Caco-2 (cell line): ENCODE data around the gene MRGPRF. TPM values are rescaled to one million over a fixed set of nuclear protein-coding genes. Genes with fewer than 3 reads are reported as not detected.

Source experiments
- BruUV-seq: library from RNA; stranded (reverse); fragments of 400-500 nt; replicated peaks from 2 replicates; lab custom pipeline; 2021; lab: Mats Ljungman, UMichigan
- CTCF ChIA-PET: fragments of 300-600 bp; sonication (Branson Sonifier 250); formaldehyde crosslinking; loops from one replicate; lab custom pipeline; 2022; ENCODE audit warnings: antibody characterized with exemption; lab: Charles Lee
- POLR2A ChIA-PET: fragments of 300-600 bp; sonication (Branson Sonifier 250); formaldehyde crosslinking; loops from one replicate; lab custom pipeline; 2022; ENCODE audit warnings: antibody characterized with exemption; lab: Charles Lee
- DNase-seq, 2 experiments: peaks; one replicate each; pipeline versions ENCODE4 v3.0.0 to v3.0.0-alpha.2; 2020 to 2022
- H3K27me3 ChIP-seq: replicated peaks from 2 replicates; pipeline ENCODE4 v1.6.0; 2011; ENCODE audit warnings: low read length; ENCODE audit not compliant: control insufficient read depth, insufficient read depth
- H3K36me3 ChIP-seq: 2 replicates; pipeline ENCODE4 v1.5.1; 2011; ENCODE audit warnings: low read length; ENCODE audit not compliant: control insufficient read depth, insufficient read depth
- H3K4me1 ChIP-seq: fragments of 250-450 bp; sonication (Bioruptor Pico); 2 replicates; pipeline ENCODE4 v1.5.1; 2020; ENCODE audit warnings: mild to moderate bottlenecking
- H3K4me3 ChIP-seq: 2 replicates; pipeline ENCODE4 v1.5.1; 2011; ENCODE audit warnings: low read depth, mild to moderate bottlenecking, control low read depth, low read length
- H3K9me3 ChIP-seq: fragments of 250-450 bp; sonication (Bioruptor Pico); 2 replicates; pipeline ENCODE4 v1.5.1; 2020; ENCODE audit warnings: mild to moderate bottlenecking, moderate library complexity
- H3K27ac Mint-ChIP-seq: one replicate; pipeline ENCODE4 v1.8.0; 2022; ENCODE audit warnings: mixed read lengths; ENCODE audit not compliant: unreplicated experiment
- H3K27me3 Mint-ChIP-seq: one replicate; pipeline ENCODE4 v1.8.0; 2022; ENCODE audit warnings: mixed read lengths; ENCODE audit not compliant: insufficient read depth, unreplicated experiment
- H3K36me3 Mint-ChIP-seq: one replicate; pipeline ENCODE4 v1.8.0; 2022; ENCODE audit warnings: mild to moderate bottlenecking, mixed read lengths; ENCODE audit not compliant: insufficient read depth, unreplicated experiment
- H3K4me1 Mint-ChIP-seq: one replicate; pipeline ENCODE4 v1.8.0; 2022; ENCODE audit warnings: low read depth, mixed read lengths; ENCODE audit not compliant: unreplicated experiment
- H3K4me3 Mint-ChIP-seq: one replicate; pipeline ENCODE4 v1.8.0; 2022; ENCODE audit warnings: mild to moderate bottlenecking, moderate library complexity, mixed read lengths; ENCODE audit not compliant: unreplicated experiment
- H3K9me3 Mint-ChIP-seq: one replicate; pipeline ENCODE4 v1.8.0; 2022; ENCODE audit warnings: mixed read lengths; ENCODE audit not compliant: unreplicated experiment
- intact Hi-C: fragments of 100-400 bp; cut with micrococcal nuclease; formaldehyde crosslinking; loops from one replicate; pipeline ENCODE4 v1.10.0; 2022; ENCODE audit not compliant: unreplicated experiment
- total RNA-seq: library from RNA; stranded (reverse); gene quantifications from 2 replicates; pipeline ENCODE4 v1.2.3, GENCODE V29; 2022
- TF ChIP-seq, protein P1 (sequence below), 2 experiments: fragments of 200-600 bp in 1 of 2; IDR thresholded peaks; 1 replicate in 1 of 2; 2 replicates in 1 of 2; pipeline versions ENCODE4 v1.5.1 to v1.8.0; 2011 to 2022; ENCODE audit warnings: antibody characterized with exemption in 1 of 2, control low read depth in 1 of 2, inconsistent platforms in 1 of 2, low read depth in 1 of 2, low read length in 1 of 2, mild to moderate bottlenecking in 1 of 2, moderate library complexity in 1 of 2; ENCODE audit not compliant: insufficient read depth in 1 of 2, severe bottlenecking in 1 of 2, unreplicated experiment in 1 of 2

The MRGPRF gene
- total RNA-seq, 1 experiment from 2014 or later: 0.14 TPM

DNA sequence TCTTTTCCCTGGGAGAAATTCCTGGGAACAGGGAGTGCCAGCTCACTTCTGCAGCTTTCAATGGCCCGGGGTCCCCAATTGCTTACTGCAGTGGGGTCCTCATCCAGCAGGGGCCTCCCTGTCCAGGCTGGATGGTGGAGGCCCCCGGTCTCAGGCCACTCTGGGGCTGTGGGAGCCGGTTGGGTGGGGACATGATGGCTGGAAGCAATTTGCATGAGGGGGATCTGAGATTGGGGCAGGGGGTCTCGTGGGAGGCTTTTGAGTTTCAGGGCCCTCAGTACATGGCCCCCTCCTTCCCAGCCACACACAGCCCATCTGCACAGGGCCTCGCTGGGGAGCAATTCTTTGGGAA lies 57.5 kb downstream of the MRGPRF start:
- CTCF ChIA-PET: interaction anchor here (0.6 to 1.0 kb wide), 2 partner anchors 122 to 160 kb away, joined by 3 to 4 read pairs; no protein-coding TSS in a partner anchor
- no peaks in the 10 kb centered on the region for H3K9me3 Mint-ChIP-seq
- POLR2A ChIA-PET: no interaction called here

DNA sequence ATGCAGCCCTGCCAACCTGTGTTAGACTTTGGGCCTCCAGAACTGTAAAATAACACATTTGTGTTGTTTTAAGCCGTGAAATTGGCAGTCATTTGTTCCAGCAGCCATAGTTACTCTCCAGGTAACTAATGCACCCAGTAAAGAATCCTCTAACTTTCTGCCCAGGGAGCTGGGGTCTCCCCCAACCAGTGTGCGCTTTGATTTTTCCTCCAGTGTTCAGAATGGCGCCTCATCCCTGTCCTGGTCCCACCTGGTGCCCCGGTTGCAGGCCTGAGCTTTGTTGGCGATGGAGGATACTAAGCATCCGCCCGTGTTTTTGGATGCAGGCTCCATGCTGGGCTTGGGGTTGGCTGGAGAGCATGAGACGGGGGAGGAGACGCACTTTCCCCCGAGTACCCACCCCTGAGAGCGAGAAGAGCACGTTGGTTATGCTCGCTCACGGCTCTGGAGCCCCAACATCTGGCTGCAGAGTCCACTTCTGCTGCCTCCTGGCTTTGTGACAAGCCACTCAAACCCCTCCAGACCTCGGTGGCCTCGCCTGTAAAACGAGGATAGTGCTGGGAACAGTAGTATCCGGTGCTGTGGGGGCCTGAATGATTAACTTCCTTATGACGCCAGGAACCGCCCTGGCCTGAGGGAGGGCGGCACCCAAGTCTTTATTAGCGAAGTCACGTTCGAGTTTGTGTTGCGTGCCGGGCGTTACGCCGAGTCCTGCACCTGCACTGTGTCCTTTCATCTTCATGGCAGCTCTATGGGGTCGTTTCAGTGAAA lies 58.0 kb downstream of the MRGPRF start:
- H3K4me1 ChIP-seq: no peaks in the 10 kb centered on the region
- peaks cover 3% of the 10 kb centered on the region for H3K27me3 Mint-ChIP-seq
- POLR2A ChIA-PET: interaction anchor here (0.5 kb wide), 1 partner anchor 53 kb away, joined by 3 read pairs; no protein-coding TSS in a partner anchor
- no peak overlapping the region for H3K4me3 ChIP-seq
- H3K36me3 ChIP-seq: no peaks in the 10 kb centered on the region
- CTCF ChIA-PET: no interaction called here
- no peaks in the 10 kb centered on the region for H3K4me1 Mint-ChIP-seq
- H3K9me3 Mint-ChIP-seq: no peaks in the 10 kb centered on the region
- H3K4me3 Mint-ChIP-seq: no peak overlapping the region
- TF ChIP-seq, protein P1, sequence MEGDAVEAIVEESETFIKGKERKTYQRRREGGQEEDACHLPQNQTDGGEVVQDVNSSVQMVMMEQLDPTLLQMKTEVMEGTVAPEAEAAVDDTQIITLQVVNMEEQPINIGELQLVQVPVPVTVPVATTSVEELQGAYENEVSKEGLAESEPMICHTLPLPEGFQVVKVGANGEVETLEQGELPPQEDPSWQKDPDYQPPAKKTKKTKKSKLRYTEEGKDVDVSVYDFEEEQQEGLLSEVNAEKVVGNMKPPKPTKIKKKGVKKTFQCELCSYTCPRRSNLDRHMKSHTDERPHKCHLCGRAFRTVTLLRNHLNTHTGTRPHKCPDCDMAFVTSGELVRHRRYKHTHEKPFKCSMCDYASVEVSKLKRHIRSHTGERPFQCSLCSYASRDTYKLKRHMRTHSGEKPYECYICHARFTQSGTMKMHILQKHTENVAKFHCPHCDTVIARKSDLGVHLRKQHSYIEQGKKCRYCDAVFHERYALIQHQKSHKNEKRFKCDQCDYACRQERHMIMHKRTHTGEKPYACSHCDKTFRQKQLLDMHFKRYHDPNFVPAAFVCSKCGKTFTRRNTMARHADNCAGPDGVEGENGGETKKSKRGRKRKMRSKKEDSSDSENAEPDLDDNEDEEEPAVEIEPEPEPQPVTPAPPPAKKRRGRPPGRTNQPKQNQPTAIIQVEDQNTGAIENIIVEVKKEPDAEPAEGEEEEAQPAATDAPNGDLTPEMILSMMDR (IDR thresholded peaks at IDR 0.05; ENCODE audit: insufficient read depth in 1 of 2, low read depth in 1 of 2, low read length in 1 of 2, severe bottlenecking in 1 of 2, unreplicated experiment in 1 of 2): no peak
- no peaks in the 10 kb centered on the region for H3K36me3 Mint-ChIP-seq
- no peaks in the 10 kb centered on the region for H3K9me3 ChIP-seq
- H3K27me3 ChIP-seq: no peaks in the 10 kb centered on the region
- no TSS peak for BruUV-seq
- DNase-seq: no peak
- H3K27ac Mint-ChIP-seq: no peak overlapping the region
- intact Hi-C loops: no loop called here

More for the DNA sequence above, 57.5 kb downstream of the MRGPRF start:
- BruUV-seq: no TSS peak
- Mint-ChIP-seq H3K4me1 (no peaks in the 10 kb centered on the region), H3K4me3 (no peak overlapping the region), H3K27me3 (peaks cover 3% of the 10 kb centered on the region), H3K27ac (no peak overlapping the region), H3K36me3 (no peaks in the 10 kb centered on the region)
- DNase-seq: no peak
- intact Hi-C loops: no loop called here
- no peak overlapping the region for H3K4me3 ChIP-seq
- no peaks in the 10 kb centered on the region for H3K36me3 ChIP-seq
- H3K27me3 ChIP-seq: no peaks in the 10 kb centered on the region
- no peaks in the 10 kb centered on the region for H3K9me3 ChIP-seq
- no peaks in the 10 kb centered on the region for H3K4me1 ChIP-seq
- TF ChIP-seq, protein P1 (IDR thresholded peaks at IDR 0.05; ENCODE audit: insufficient read depth in 1 of 2, low read depth in 1 of 2, low read length in 1 of 2, severe bottlenecking in 1 of 2, unreplicated experiment in 1 of 2): no peak

Other genes with a start within 250 kb of the MRGPRF start
- 5.7 and 6.3 TPM in 2 replicates for gene CPT1A, start 171.3 kb downstream of the MRGPRF start, total RNA-seq
- 179 and 195 TPM in 2 replicates for gene MRPL21, start 109.4 kb downstream of the MRGPRF start, total RNA-seq
- gene IGHMBP2, start 109.4 kb downstream of the MRGPRF start, total RNA-seq: 49.1 and 55.5 TPM in 2 replicates
- not detected in 2 replicates for gene MRGPRD, start 32.3 kb downstream of the MRGPRF start, total RNA-seq
- 59.5 and 63.6 TPM in 2 replicates for gene TPCN2, start 35.7 kb upstream of the MRGPRF start, total RNA-seq
- gene SMIM38, start 142.7 kb upstream of the MRGPRF start, total RNA-seq: 0.12 and 0.66 TPM in 2 replicates